GM23338 (cell line): ENCODE results near the gene PPP1R9B. TPM values are rescaled to one million over a fixed set of nuclear protein-coding genes. Genes with fewer than 3 reads are reported as not detected.

Experiments used
- ATAC-seq: fragments of 200-7000 bp; cut with Tn5 transposase; 3 replicates; pipeline ENCODE4 v1.9.1; 2020
- DNase-seq: peaks from one replicate; pipeline ENCODE4 v3.0.0-alpha.2; 2015; ENCODE audit warnings: low spot score
- H2AFZ ChIP-seq: fragments of 200-600 bp; sonication (generic); 2 replicates; pipeline ENCODE4 v1.8.0; 2016; ENCODE audit warnings: antibody characterized with exemption, mild to moderate bottlenecking, moderate library complexity
- H3F3A ChIP-seq: fragments of 200-600 bp; sonication (generic); replicated peaks from 2 replicates; pipeline ENCODE4 v1.8.0; 2017; ENCODE audit warnings: antibody characterized with exemption, mixed run types, low read depth
- H3K27ac ChIP-seq: fragments of 200-600 bp; sonication (generic); 2 replicates; pipeline ENCODE4 v1.6.1; 2016; ENCODE audit warnings: low read depth
- H3K27me3 ChIP-seq: fragments of 200-600 bp; sonication (generic); 2 replicates; pipeline ENCODE4 v1.8.0; 2016; ENCODE audit warnings: mild to moderate bottlenecking, mixed run types, moderate library complexity; ENCODE audit not compliant: insufficient read depth
- H3K36me3 ChIP-seq: fragments of 200-600 bp; sonication (generic); 2 replicates; pipeline ENCODE4 v1.8.0; 2016; ENCODE audit warnings: mild to moderate bottlenecking; ENCODE audit not compliant: insufficient read depth
- H3K4me1 ChIP-seq: fragments of 200-600 bp; sonication (generic); 2 replicates; pipeline ENCODE4 v1.8.0; 2016; ENCODE audit warnings: mild to moderate bottlenecking, moderate library complexity; ENCODE audit not compliant: insufficient read depth
- H3K4me2 ChIP-seq: fragments of 200-600 bp; sonication (generic); 2 replicates; pipeline ENCODE4 v1.7.1; 2017; ENCODE audit warnings: mixed run types
- H3K4me3 ChIP-seq: fragments of 200-600 bp; sonication (generic); 2 replicates; pipeline ENCODE4 v1.6.1; 2016; ENCODE audit warnings: mixed run types
- H3K79me2 ChIP-seq: fragments of 200-600 bp; sonication (generic); replicated peaks from 2 replicates; pipeline ENCODE4 v1.8.0; 2017; ENCODE audit warnings: mild to moderate bottlenecking; ENCODE audit not compliant: insufficient read depth
- H3K9me2 ChIP-seq: fragments of 200-600 bp; sonication (generic); 2 replicates; pipeline ENCODE4 v1.8.0; 2017; ENCODE audit not compliant: insufficient read depth
- H4K20me1 ChIP-seq: fragments of 200-600 bp; sonication (generic); replicated peaks from 2 replicates; pipeline ENCODE4 v1.8.0; 2017; ENCODE audit warnings: mild to moderate bottlenecking; ENCODE audit not compliant: insufficient read depth
- H3K27ac Mint-ChIP-seq: 2 replicates; pipeline ENCODE4 v1.8.0; 2020; ENCODE audit warnings: inconsistent platforms, mild to moderate bottlenecking, moderate library complexity, mixed read lengths
- H3K27me3 Mint-ChIP-seq: 3 replicates; pipeline ENCODE4 v1.8.0; 2022; ENCODE audit warnings: low read depth, mild to moderate bottlenecking, moderate library complexity, mixed read lengths, inconsistent platforms; ENCODE audit not compliant: insufficient read depth, poor library complexity
- H3K36me3 Mint-ChIP-seq: 3 replicates; pipeline ENCODE4 v1.8.0; 2021; ENCODE audit warnings: low read depth, mild to moderate bottlenecking, inconsistent platforms, moderate library complexity, mixed read lengths
- H3K4me1 Mint-ChIP-seq: 3 replicates; pipeline ENCODE4 v1.8.0; 2020; ENCODE audit warnings: mild to moderate bottlenecking, inconsistent platforms, mixed read lengths
- H3K4me3 Mint-ChIP-seq: 3 replicates; pipeline ENCODE4 v1.8.0; 2021; ENCODE audit warnings: moderate library complexity, mild to moderate bottlenecking, inconsistent platforms, mixed read lengths
- H3K9me3 Mint-ChIP-seq: 3 replicates; pipeline ENCODE4 v1.8.0; 2020; ENCODE audit warnings: moderate library complexity, mild to moderate bottlenecking, inconsistent platforms, mixed read lengths
- CREB1 ChIP-seq: fragments of 250-450 bp; sonication (Bioruptor Pico); IDR thresholded peaks from 2 replicates; pipeline ENCODE4 v1.5.0; 2020; ENCODE audit warnings: low read depth, mild to moderate bottlenecking, moderate library complexity
- EZH2 ChIP-seq: fragments of 200-600 bp; sonication (generic); IDR thresholded peaks from one replicate; pipeline ENCODE4 v1.8.0; 2017; ENCODE audit warnings: antibody characterized with exemption, mild to moderate bottlenecking, low read depth; ENCODE audit not compliant: unreplicated experiment
- EZH2phosphoT487 ChIP-seq: fragments of 200-600 bp; sonication (generic); IDR thresholded peaks from one replicate; pipeline ENCODE4 v1.8.1; 2018; ENCODE audit warnings: antibody characterized with exemption; ENCODE audit not compliant: unreplicated experiment
- JUNB ChIP-seq: IDR thresholded peaks from one replicate; pipeline ENCODE4 v1.6.1; 2016; ENCODE audit warnings: antibody characterized with exemption; ENCODE audit not compliant: unreplicated experiment
- NANOG ChIP-seq: IDR thresholded peaks from 2 replicates; pipeline ENCODE4 v1.6.1; 2016; ENCODE audit warnings: antibody characterized with exemption, borderline replicate concordance
- POLR2AphosphoS5 ChIP-seq: IDR thresholded peaks from 2 replicates; pipeline ENCODE4 v1.6.1; 2016; ENCODE audit warnings: antibody characterized with exemption, low read depth
- REST ChIP-seq: IDR thresholded peaks from one replicate; pipeline ENCODE4 v1.6.1; 2018; ENCODE audit warnings: antibody characterized with exemption; ENCODE audit not compliant: unreplicated experiment
- STAT1 ChIP-seq: IDR thresholded peaks from one replicate; pipeline ENCODE4 v1.6.1; 2016; ENCODE audit warnings: antibody characterized with exemption; ENCODE audit not compliant: unreplicated experiment
- ZNF114 ChIP-seq: fragments of 250-450 bp; sonication (Bioruptor Pico); IDR thresholded peaks from 2 replicates; pipeline ENCODE4 v1.5.0; 2020; ENCODE audit warnings: mild to moderate bottlenecking, moderate library complexity
- ZNF331 ChIP-seq: fragments of 250-450 bp; sonication (Bioruptor Pico); IDR thresholded peaks from 2 replicates; pipeline ENCODE4 v1.5.0; 2020; ENCODE audit warnings: low read depth, mild to moderate bottlenecking, moderate library complexity
- ZNF462 ChIP-seq: fragments of 250-450 bp; sonication (Bioruptor Pico); IDR thresholded peaks from 2 replicates; pipeline ENCODE4 v1.5.0; 2020; ENCODE audit warnings: mild to moderate bottlenecking, moderate library complexity
- polyA plus RNA-seq: library from polyadenylated mRNA; unstranded; fragments of >200 nt; fragmentation: Nextera tagmentation; extraction: Ambion mirVana; gene quantifications from 2 replicates; pipeline ENCODE4 v1.2.1, GENCODE V29; 2016
- total RNA-seq: library from RNA; depleted of rRNA; stranded (reverse); fragments of >200 nt; shearing (Covaris generic); gene quantifications from 2 replicates; pipeline ENCODE4 v1.2.3, GENCODE V29; 2014

Gene PPP1R9B
- total and polyA plus RNA-seq, 2 experiments from 2014 or later = 2.1 to 10.5 TPM

- H3K9me2 ChIP-seq = no peaks in the 10 kb centered on the region
- H3K36me3 ChIP-seq = no peaks in the 10 kb centered on the region
- DNase-seq = peak; percentile 59
- H3K9me3 Mint-ChIP-seq = no peaks in the 10 kb centered on the region
- no peaks in the 10 kb centered on the region; the same call in 1 of the 2 replicates for H3F3A ChIP-seq
- peak within 1 kb of the TSS; percentile 90 for H2AFZ ChIP-seq
- H3K4me3 ChIP-seq = peak within 1 kb of the TSS; percentile 69
- no peak within 1 kb of the TSS for H3K27ac Mint-ChIP-seq
- peak within 1 kb of the TSS; percentile 91 for H3K4me3 Mint-ChIP-seq
- TF ChIP-seq EZH2 (peak; percentile 33), ZNF114 (CRISPR knock-in tag) (no peak)
- H4K20me1 ChIP-seq = no peaks in the 10 kb centered on the region
- peaks cover 62% of the 10 kb centered on the region for H3K4me1 Mint-ChIP-seq
- peaks cover 42% of the 10 kb centered on the region for H3K27me3 ChIP-seq
- ATAC-seq = peak; percentile 27
- H3K4me2 ChIP-seq = peak within 1 kb of the TSS; percentile 82
- H3K4me1 ChIP-seq = peaks cover 37% of the 10 kb centered on the region
- no peaks in the 10 kb centered on the region for H3K36me3 Mint-ChIP-seq
- no peak within 1 kb of the TSS for H3K27ac ChIP-seq
- no peaks in the 10 kb centered on the region for H3K79me2 ChIP-seq
- H3K27me3 Mint-ChIP-seq = peaks cover 37% of the 10 kb centered on the region
Measured at GRCh38 chr17:50129728-50130558, 20.5 kb downstream of the PPP1R9B start, which contains the start of gene SAMD14. Gene SAMD14 (minus strand): TSS chr17:50130160. CDS start chr17:50124959, 5,201 bp downstream.

- no peaks in the 10 kb centered on the region for H3K36me3 Mint-ChIP-seq
- H3K4me3 Mint-ChIP-seq = peak overlapping the region; percentile 91
- peaks cover 33% of the 10 kb centered on the region for H3K4me1 ChIP-seq
- H3K27me3 Mint-ChIP-seq = peaks cover 37% of the 10 kb centered on the region
- H2AFZ ChIP-seq = peak overlapping the region; percentile 23; the same call in 1 of the 2 replicates
- ATAC-seq (peak; percentile 7), DNase-seq (no peak)
- peak overlapping the region; percentile 82 for H3K4me2 ChIP-seq
- peaks cover 63% of the 10 kb centered on the region for H3K4me1 Mint-ChIP-seq
- no peaks in the 10 kb centered on the region for H3K36me3 ChIP-seq
- H3K27ac Mint-ChIP-seq = no peak overlapping the region
- peak overlapping the region; percentile 69 for H3K4me3 ChIP-seq
- H3F3A ChIP-seq = no peaks in the 10 kb centered on the region; the same call in 1 of the 2 replicates
- H3K9me3 Mint-ChIP-seq = no peaks in the 10 kb centered on the region
- no peak overlapping the region for H3K27ac ChIP-seq
- peaks cover 42% of the 10 kb centered on the region for H3K27me3 ChIP-seq
- no peaks in the 10 kb centered on the region for H3K9me2 ChIP-seq
- no peaks in the 10 kb centered on the region for H3K79me2 ChIP-seq
- no peaks in the 10 kb centered on the region for H4K20me1 ChIP-seq
- TF ChIP-seq EZH2 (no peak), ZNF462 (CRISPR knock-in tag) (no peak), REST (no peak), ZNF331 (CRISPR knock-in tag) (no peak), NANOG (no peak), ZNF114 (CRISPR knock-in tag) (no peak), STAT1 (no peak), JUNB (no peak), POLR2AphosphoS5 (no peak), CREB1 (CRISPR knock-in tag) (no peak), EZH2phosphoT487 (no peak)
Measured at GRCh38 chr17:50129353-50129727, 21.1 kb downstream of the PPP1R9B start.
